ENCODE measurements around the gene NOXA1. TPM values are rescaled to one million over a fixed set of nuclear protein-coding genes. Genes with fewer than 3 reads are reported as not detected.

Gene NOXA1
- total and polyA plus RNA-seq, 2 of the 8 experiments (the other 6 are each of a cell fraction or from before 2014, with no cell fraction given): 0.34 to 0.91 TPM

DNA sequence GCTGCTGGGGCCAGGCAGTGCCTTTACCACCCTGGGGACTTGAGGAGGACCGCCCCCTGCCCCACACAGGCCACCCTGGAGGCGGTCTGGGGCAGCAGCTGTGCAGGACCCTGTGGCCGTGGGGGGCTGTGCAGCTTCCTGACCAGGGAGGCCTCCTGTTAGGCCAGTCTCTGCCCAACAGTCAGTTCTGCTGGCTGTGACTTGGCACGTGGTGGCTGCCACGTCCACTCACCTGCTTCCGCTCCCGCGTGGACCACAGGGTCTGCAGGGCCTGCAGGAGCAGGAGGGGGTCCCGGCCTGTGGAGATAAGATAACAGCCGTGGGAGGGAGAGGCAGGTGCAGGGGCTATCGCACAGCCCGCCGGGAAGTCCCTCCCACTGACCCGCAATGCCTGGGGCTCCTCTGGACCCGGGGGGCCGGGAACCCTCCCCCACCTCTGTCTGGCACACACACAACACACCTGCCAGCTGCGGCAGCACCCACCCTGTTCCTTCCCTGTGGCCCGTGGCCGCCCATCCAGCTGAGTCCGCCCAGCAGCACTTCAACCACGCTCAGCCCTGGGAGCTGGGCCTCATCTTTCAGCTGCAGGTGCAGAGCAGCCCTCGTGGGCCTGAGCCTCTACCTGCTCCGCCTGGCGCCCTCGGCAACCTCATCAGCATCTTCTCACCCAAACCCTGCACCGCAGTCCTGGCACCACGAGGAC, 40.0 kb upstream of the NOXA1 start:
- H3K56ac ChIP-seq (replicated peaks; ENCODE audit: insufficient read length, low read depth, low read length): no peak overlapping the region
- peak in 1 of 2 experiments; percentile 50 for DNase-seq (ENCODE audit: low read depth in 1 of 2, low spot score in 2 of 2)
- no peak overlapping the region for H3K14ac ChIP-seq (ENCODE audit: insufficient read length)
- H2BK20ac ChIP-seq (ENCODE audit: low read length): no peak overlapping the region
- CTCF ChIA-PET (ENCODE audit: partially characterized antibody): interaction anchor here (0.7 to 2.1 kb wide), 7 partner anchors 8 to 96 kb away, joined by 3 to 9 read pairs (median 4); no protein-coding TSS in a partner anchor
- H4K5ac ChIP-seq (ENCODE audit: insufficient read length, low read depth, low read length): no peak overlapping the region
- no peak overlapping the region for H2BK12ac ChIP-seq (ENCODE audit: low read depth, low read length)
- H3K79me2 ChIP-seq (ENCODE audit: control insufficient read depth in 1 of 2, insufficient read depth in 2 of 2, low read length in 2 of 2): no peaks in the 10 kb centered on the region
- H2BK15ac ChIP-seq (ENCODE audit: low read length): no peak overlapping the region
- no peak overlapping the region for H3K18ac ChIP-seq (ENCODE audit: extremely low read depth, low read length)
- no peaks in the 10 kb centered on the region for H3K79me1 ChIP-seq (ENCODE audit: low read depth, low read length)
- H3K4me3 ChIP-seq (ENCODE audit: extremely low read depth in 1 of 4, insufficient read depth in 2 of 4, low read depth in 3 of 4, low read length in 4 of 4): no peak overlapping the region
- no peak overlapping the region for H3K9ac ChIP-seq (replicated peaks in 1 of 4; ENCODE audit: extremely low read depth in 1 of 4, low read depth in 3 of 4, low read length in 3 of 4)
- no peak for FAIRE-seq
- no peaks in the 10 kb centered on the region for H3K36me3 ChIP-seq (ENCODE audit: control insufficient read depth in 2 of 4, insufficient read depth in 4 of 4, low read length in 3 of 4)
- H3K27me3 ChIP-seq (replicated peaks in 1 of 4; ENCODE audit: control insufficient read depth in 3 of 4, extremely low read depth in 1 of 4, insufficient read depth in 3 of 4, low read length in 3 of 4): no peaks in the 10 kb centered on the region
- no peak overlapping the region for H2AK5ac ChIP-seq (ENCODE audit: low read depth, low read length)
- peak overlapping the region; percentile 25; the same call in 1 of the 2 replicates for H4K8ac ChIP-seq (ENCODE audit: extremely low read depth, insufficient read depth, low read length)
- no peak overlapping the region for H3K4ac ChIP-seq (replicated peaks; ENCODE audit: insufficient read length, low read depth, low read length)
- H2BK5ac ChIP-seq (ENCODE audit: low read depth, low read length): no peak overlapping the region
- no peaks in the 10 kb centered on the region; a peak in 1 of 7 replicates for H3K4me1 ChIP-seq (replicated peaks in 1 of 4; ENCODE audit: control insufficient read depth in 3 of 4, insufficient read depth in 4 of 4, low read length in 3 of 4)
- H3K9me3 ChIP-seq (ENCODE audit: insufficient read depth in 2 of 2, low read depth in 1 of 2, low read length in 1 of 2): no peaks in the 10 kb centered on the region
- no peak overlapping the region for H3K23ac ChIP-seq (ENCODE audit: insufficient read length)
- no peak overlapping the region for H3K4me2 ChIP-seq (ENCODE audit: insufficient read depth in 1 of 2, low read depth in 2 of 2, low read length in 2 of 2)
- no peak overlapping the region for H2AFZ ChIP-seq (ENCODE audit: low read length)
- peaks cover 0 to 1% of the 10 kb centered on the region in 2 experiments for H4K20me1 ChIP-seq (replicated peaks in 1 of 2; ENCODE audit: control insufficient read depth in 1 of 2, insufficient read depth in 2 of 2, low read length in 2 of 2)
- no peak overlapping the region for H3K27ac ChIP-seq (ENCODE audit: low read depth, low read length)
- WGBS, 2 experiments (ENCODE audit: extremely low coverage in 1 of 2, insufficient coverage in 1 of 2, insufficient read length in 1 of 2, insufficient replicate concordance in 2 of 2, low coverage in 1 of 2, low lambda C conversion rate in 2 of 2, missing lambda C conversion rate in 1 of 2): 84% methylated on average over 19 of the region's 27 CpGs; no CpG with 5 or more reads in 1 of the 2 experiments
- no peak overlapping the region for H4K91ac ChIP-seq (replicated peaks; ENCODE audit: insufficient read length, low read length)
- POLR2A ChIA-PET (ENCODE audit: partially characterized antibody): interaction anchor here (1.0 to 1.1 kb wide), 3 partner anchors 11 to 81 kb away, joined by 3 to 4 read pairs (median 4); partner anchors contain the start of gene NRARP
- no peaks in the 10 kb centered on the region for H3K23me2 ChIP-seq (ENCODE audit: low read depth, low read length)
- H2BK120ac ChIP-seq (replicated peaks; ENCODE audit: low read depth, low read length): no peak overlapping the region
- TF ChIP-seq, protein P1, sequence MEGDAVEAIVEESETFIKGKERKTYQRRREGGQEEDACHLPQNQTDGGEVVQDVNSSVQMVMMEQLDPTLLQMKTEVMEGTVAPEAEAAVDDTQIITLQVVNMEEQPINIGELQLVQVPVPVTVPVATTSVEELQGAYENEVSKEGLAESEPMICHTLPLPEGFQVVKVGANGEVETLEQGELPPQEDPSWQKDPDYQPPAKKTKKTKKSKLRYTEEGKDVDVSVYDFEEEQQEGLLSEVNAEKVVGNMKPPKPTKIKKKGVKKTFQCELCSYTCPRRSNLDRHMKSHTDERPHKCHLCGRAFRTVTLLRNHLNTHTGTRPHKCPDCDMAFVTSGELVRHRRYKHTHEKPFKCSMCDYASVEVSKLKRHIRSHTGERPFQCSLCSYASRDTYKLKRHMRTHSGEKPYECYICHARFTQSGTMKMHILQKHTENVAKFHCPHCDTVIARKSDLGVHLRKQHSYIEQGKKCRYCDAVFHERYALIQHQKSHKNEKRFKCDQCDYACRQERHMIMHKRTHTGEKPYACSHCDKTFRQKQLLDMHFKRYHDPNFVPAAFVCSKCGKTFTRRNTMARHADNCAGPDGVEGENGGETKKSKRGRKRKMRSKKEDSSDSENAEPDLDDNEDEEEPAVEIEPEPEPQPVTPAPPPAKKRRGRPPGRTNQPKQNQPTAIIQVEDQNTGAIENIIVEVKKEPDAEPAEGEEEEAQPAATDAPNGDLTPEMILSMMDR (IDR thresholded peaks at IDR 0.05; ENCODE audit: control extremely low read depth in 1 of 3, insufficient read depth in 1 of 3, low read depth in 1 of 3, low read length in 3 of 3): no peak
- no peak for TF ChIP-seq CREB1 (IDR thresholded peaks at IDR 0.05)
- TF ChIP-seq RBBP5 (IDR thresholded peaks at IDR 0.05; ENCODE audit: borderline replicate concordance, low read depth, low read length): no peak
- TF ChIP-seq YY1 (IDR thresholded peaks at IDR 0.05; ENCODE audit: low read depth, low read length): no peak
- no peak for TF ChIP-seq TBP (IDR thresholded peaks at IDR 0.05; ENCODE audit: low read depth, low read length)
- no peak for TF ChIP-seq KDM1A (IDR thresholded peaks at IDR 0.05; ENCODE audit: borderline replicate concordance, low read length)
- TF ChIP-seq ASH2L (IDR thresholded peaks at IDR 0.05; ENCODE audit: low read length): no peak
- TF ChIP-seq, protein P2, sequence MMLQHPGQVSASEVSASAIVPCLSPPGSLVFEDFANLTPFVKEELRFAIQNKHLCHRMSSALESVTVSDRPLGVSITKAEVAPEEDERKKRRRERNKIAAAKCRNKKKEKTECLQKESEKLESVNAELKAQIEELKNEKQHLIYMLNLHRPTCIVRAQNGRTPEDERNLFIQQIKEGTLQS (IDR thresholded peaks at IDR 0.05; ENCODE audit: insufficient read depth, low read depth, low read length): no peak
- TF ChIP-seq SIN3A (conservative IDR thresholded peaks at IDR 0.05 in 1 of 2, IDR thresholded peaks at IDR 0.05 in 1 of 2; ENCODE audit: low read depth in 1 of 2, low read length in 2 of 2): no peak
